ENCODE data around the gene HERPUD1.
"Not testable (repeated sequence)": the region's sequence is repeated elsewhere in the genome, so short reads cannot be mapped to it uniquely, and the experiment has no call there.

HERPUD1 gene

GRCh38 chr16:56923481-56924091 lies 8.4 kb upstream of the HERPUD1 start:
- no peak overlapping the region for H3K27ac ChIP-seq (ENCODE audit: low read depth, low read length)
- H3K4me1 ChIP-seq (ENCODE audit: control insufficient read depth, insufficient read depth, low read length): no peaks in the 10 kb centered on the region
- H3K36me3 ChIP-seq (ENCODE audit: control insufficient read depth, insufficient read depth, low read length): no peaks in the 10 kb centered on the region
- no peak overlapping the region for H3K9ac ChIP-seq (ENCODE audit: low read depth, low read length)
- H3K27me3 ChIP-seq (ENCODE audit: control insufficient read depth, insufficient read depth, low read length): no peaks in the 10 kb centered on the region
- H3K4me3 ChIP-seq (ENCODE audit: low read depth, low read length): no peak overlapping the region
- H3K9me3 ChIP-seq (ENCODE audit: control insufficient read depth, insufficient read depth, low read length): no peaks in the 10 kb centered on the region

- H3K36me3 ChIP-seq (ENCODE audit: control insufficient read depth, insufficient read depth, low read length): no peaks in the 10 kb centered on the region
- no peak overlapping the region for H3K27ac ChIP-seq (ENCODE audit: low read depth, low read length)
- H3K9me3 ChIP-seq (ENCODE audit: control insufficient read depth, insufficient read depth, low read length): no peaks in the 10 kb centered on the region
- no peaks in the 10 kb centered on the region for H3K27me3 ChIP-seq (ENCODE audit: control insufficient read depth, insufficient read depth, low read length)
- no peak overlapping the region for H3K4me3 ChIP-seq (ENCODE audit: low read depth, low read length)
- peaks cover 11% of the 10 kb centered on the region for H3K4me1 ChIP-seq (ENCODE audit: control insufficient read depth, insufficient read depth, low read length)
- H3K9ac ChIP-seq (ENCODE audit: low read depth, low read length): no peak overlapping the region
Observed at GRCh38 chr16:56927471-56927870, 4.5 kb upstream of the HERPUD1 start.

- peaks cover 23% of the 10 kb centered on the region for H3K4me1 ChIP-seq (ENCODE audit: control insufficient read depth, insufficient read depth, low read length)
- no peaks in the 10 kb centered on the region for H3K27me3 ChIP-seq (ENCODE audit: control insufficient read depth, insufficient read depth, low read length)
- H3K27ac ChIP-seq (ENCODE audit: low read depth, low read length): no peak overlapping the region
- H3K4me3 ChIP-seq (ENCODE audit: low read depth, low read length): no peak overlapping the region
- no peak overlapping the region for H3K9ac ChIP-seq (ENCODE audit: low read depth, low read length)
- no peaks in the 10 kb centered on the region for H3K9me3 ChIP-seq (ENCODE audit: control insufficient read depth, insufficient read depth, low read length)
- H3K36me3 ChIP-seq (ENCODE audit: control insufficient read depth, insufficient read depth, low read length): no peaks in the 10 kb centered on the region
Observed at GRCh38 chr16:56929639-56930038, 2.3 kb upstream of the HERPUD1 start.

GRCh38 chr16:56930486-56931270 lies 1.3 kb upstream of the HERPUD1 start:
- no peaks in the 10 kb centered on the region for H3K27me3 ChIP-seq (ENCODE audit: control insufficient read depth, insufficient read depth, low read length)
- H3K27ac ChIP-seq (ENCODE audit: low read depth, low read length): no peak overlapping the region
- H3K4me3 ChIP-seq (ENCODE audit: low read depth, low read length): no peak overlapping the region
- 0 out of 2 replicates have a peak overlapping the region, but pooled peaks have one; percentile 90 for H3K9ac ChIP-seq (ENCODE audit: low read depth, low read length)
- peaks cover 8% of the 10 kb centered on the region for H3K36me3 ChIP-seq (ENCODE audit: control insufficient read depth, insufficient read depth, low read length)
- H3K9me3 ChIP-seq (ENCODE audit: control insufficient read depth, insufficient read depth, low read length): no peaks in the 10 kb centered on the region
- peaks cover 23% of the 10 kb centered on the region for H3K4me1 ChIP-seq (ENCODE audit: control insufficient read depth, insufficient read depth, low read length)

- peak overlapping the region; percentile 88 for H3K27ac ChIP-seq (ENCODE audit: low read depth, low read length)
- H3K4me1 ChIP-seq (ENCODE audit: control insufficient read depth, insufficient read depth, low read length): peaks cover 23% of the 10 kb centered on the region
- peak overlapping the region; percentile 90 for H3K9ac ChIP-seq (ENCODE audit: low read depth, low read length)
- H3K4me3 ChIP-seq (ENCODE audit: low read depth, low read length): peak overlapping the region; percentile 89
- no peaks in the 10 kb centered on the region for H3K27me3 ChIP-seq (ENCODE audit: control insufficient read depth, insufficient read depth, low read length)
- H3K36me3 ChIP-seq (ENCODE audit: control insufficient read depth, insufficient read depth, low read length): peaks cover 15% of the 10 kb centered on the region
- H3K9me3 ChIP-seq (ENCODE audit: control insufficient read depth, insufficient read depth, low read length): no peaks in the 10 kb centered on the region
Observed at GRCh38 chr16:56931271-56931891, 561 bp upstream of the HERPUD1 start.

- Histone ChIP-seq H3K36me3 (ENCODE audit: control insufficient read depth, insufficient read depth, low read length) (peaks cover 31% of the 10 kb centered on the region), H3K4me1 (ENCODE audit: control insufficient read depth, insufficient read depth, low read length) (peaks cover 23% of the 10 kb centered on the region), H3K27ac (ENCODE audit: low read depth, low read length) (peak overlapping the region; percentile 88), H3K9ac (ENCODE audit: low read depth, low read length) (peak overlapping the region; percentile 90), H3K27me3 (ENCODE audit: control insufficient read depth, insufficient read depth, low read length) (no peaks in the 10 kb centered on the region), H3K4me3 (ENCODE audit: low read depth, low read length) (peak overlapping the region; percentile 89), H3K9me3 (ENCODE audit: control insufficient read depth, insufficient read depth, low read length) (no peaks in the 10 kb centered on the region)
Observed at GRCh38 chr16:56932721-56933619, 1.0 kb downstream of the HERPUD1 start.

- H3K36me3 ChIP-seq (ENCODE audit: control insufficient read depth, insufficient read depth, low read length): peaks cover 39% of the 10 kb centered on the region
- peak overlapping the region; percentile 89 for H3K4me3 ChIP-seq (ENCODE audit: low read depth, low read length)
- H3K9ac ChIP-seq (ENCODE audit: low read depth, low read length): no peak overlapping the region
- H3K9me3 ChIP-seq (ENCODE audit: control insufficient read depth, insufficient read depth, low read length): no peaks in the 10 kb centered on the region
- H3K4me1 ChIP-seq (ENCODE audit: control insufficient read depth, insufficient read depth, low read length): peaks cover 23% of the 10 kb centered on the region
- H3K27ac ChIP-seq (ENCODE audit: low read depth, low read length): no peak overlapping the region
- H3K27me3 ChIP-seq (ENCODE audit: control insufficient read depth, insufficient read depth, low read length): no peaks in the 10 kb centered on the region
Observed at GRCh38 chr16:56933828-56934598, 2.1 kb downstream of the HERPUD1 start.

GRCh38 chr16:56934599-56935145 lies 2.7 kb downstream of the HERPUD1 start:
- H3K27ac ChIP-seq (ENCODE audit: low read depth, low read length): not testable (repeated sequence)

GRCh38 chr16:56935201-56935600 lies 3.3 kb downstream of the HERPUD1 start:
- Histone ChIP-seq H3K27ac (ENCODE audit: low read depth, low read length) (no peak overlapping the region), H3K36me3 (ENCODE audit: control insufficient read depth, insufficient read depth, low read length) (peaks cover 51% of the 10 kb centered on the region), H3K4me1 (ENCODE audit: control insufficient read depth, insufficient read depth, low read length) (peaks cover 23% of the 10 kb centered on the region), H3K4me3 (ENCODE audit: low read depth, low read length) (no peak overlapping the region), H3K9me3 (ENCODE audit: control insufficient read depth, insufficient read depth, low read length) (no peaks in the 10 kb centered on the region), H3K9ac (ENCODE audit: low read depth, low read length) (no peak overlapping the region), H3K27me3 (ENCODE audit: control insufficient read depth, insufficient read depth, low read length) (no peaks in the 10 kb centered on the region)

More at GRCh38 chr16:56934599-56935145, 2.7 kb downstream of the HERPUD1 start:
- Histone ChIP-seq H3K36me3 (ENCODE audit: control insufficient read depth, insufficient read depth, low read length) (peaks cover 46% of the 10 kb centered on the region), H3K4me1 (ENCODE audit: control insufficient read depth, insufficient read depth, low read length) (peaks cover 23% of the 10 kb centered on the region), H3K4me3 (ENCODE audit: low read depth, low read length) (peak overlapping the region; percentile 89; the same call in 1 of the 2 replicates)
- not testable (repeated sequence) for H3K9ac ChIP-seq (ENCODE audit: low read depth, low read length); H3K9me3 ChIP-seq (ENCODE audit: control insufficient read depth, insufficient read depth, low read length); H3K27me3 ChIP-seq (ENCODE audit: control insufficient read depth, insufficient read depth, low read length)

GRCh38 chr16:56936491-56936890 lies 4.5 kb downstream of the HERPUD1 start:
- Histone ChIP-seq H3K9ac (ENCODE audit: low read depth, low read length) (no peak overlapping the region), H3K4me3 (ENCODE audit: low read depth, low read length) (no peak overlapping the region), H3K27ac (ENCODE audit: low read depth, low read length) (no peak overlapping the region), H3K4me1 (ENCODE audit: control insufficient read depth, insufficient read depth, low read length) (peaks cover 12% of the 10 kb centered on the region), H3K27me3 (ENCODE audit: control insufficient read depth, insufficient read depth, low read length) (no peaks in the 10 kb centered on the region), H3K9me3 (ENCODE audit: control insufficient read depth, insufficient read depth, low read length) (no peaks in the 10 kb centered on the region), H3K36me3 (ENCODE audit: control insufficient read depth, insufficient read depth, low read length) (peaks cover 64% of the 10 kb centered on the region)
